ENCODE data around the gene CIPC.

GRCh38 chr14:77065851-77066577 lies 32.0 kb upstream of the CIPC start:
- no peak for TF ChIP-seq EP300 (conservative IDR thresholded peaks at IDR 0.05; ENCODE audit: poor library complexity, severe bottlenecking)
- no peak for TF ChIP-seq CTCF (IDR thresholded peaks at IDR 0.05; ENCODE audit: poor library complexity, severe bottlenecking)
- no peak for TF ChIP-seq POLR2AphosphoS5 (IDR thresholded peaks at IDR 0.05)
- no peak for TF ChIP-seq EZH2 (IDR thresholded peaks at IDR 0.05; ENCODE audit: borderline replicate concordance, insufficient read depth, low read length, poor library complexity, severe bottlenecking)
- peak; percentile 34 for TF ChIP-seq SMC3 (conservative IDR thresholded peaks at IDR 0.05; ENCODE audit: poor library complexity)
- TF ChIP-seq RAD21 (conservative IDR thresholded peaks at IDR 0.05) = no peak

All from neural cell (in vitro differentiated cells).